Measurements from ENCODE around the gene SLAMF1.

GRCh38 chr1:160567858-160568682, 78.8 kb downstream of the SLAMF1 start:
- TF ChIP-seq CTCF (IDR thresholded peaks at IDR 0.05), result no peak
- TF ChIP-seq POLR2A (IDR thresholded peaks at IDR 0.05), result no peak
